COLO668 (cell line): Measurements from ENCODE around the gene DTX1.
A peak's percentile ranks its signal among the peaks of the same experiment; 100 is the strongest.

ENCODE experiments used
- DNase-seq: peaks from one replicate; lab custom pipeline; 2025; ENCODE audit not compliant: unreplicated experiment; lab: John Stamatoyannopoulos, UW

DTX1 gene

GRCh38 chr12:113055594-113056380 is 743 bp upstream of the DTX1 start:
- no peak for DNase-seq

- no peak for DNase-seq
Measured at GRCh38 chr12:113056381-113056630, 224 bp upstream of the DTX1 start.

GRCh38 chr12:113057565-113058485 is 1.3 kb downstream of the DTX1 start:
- DNase-seq, result no peak

GRCh38 chr12:113058553-113058952 is 2.0 kb downstream of the DTX1 start:
- no peak for DNase-seq

GRCh38 chr12:113059071-113059595 is 2.6 kb downstream of the DTX1 start:
- DNase-seq, result no peak

- no peak for DNase-seq
Measured at GRCh38 chr12:113060336-113060960, 3.9 kb downstream of the DTX1 start.

- no peak for DNase-seq
Measured at GRCh38 chr12:113061061-113061694, 4.6 kb downstream of the DTX1 start.

GRCh38 chr12:113062502-113063395 is 6.2 kb downstream of the DTX1 start:
- no peak for DNase-seq

GRCh38 chr12:113063396-113064350 is 7.1 kb downstream of the DTX1 start:
- no peak for DNase-seq

GRCh38 chr12:113064395-113065125 is 8.0 kb downstream of the DTX1 start:
- no peak for DNase-seq

GRCh38 chr12:113065126-113066007 is 8.8 kb downstream of the DTX1 start:
- peak; percentile 62 for DNase-seq

- peak; percentile 37 for DNase-seq
Measured at GRCh38 chr12:113066813-113067400, 10.4 kb downstream of the DTX1 start.

GRCh38 chr12:113067987-113068935 is 11.7 kb downstream of the DTX1 start:
- DNase-seq, result no peak

- DNase-seq, result no peak
Measured at GRCh38 chr12:113069149-113069548, 12.6 kb downstream of the DTX1 start.

- no peak for DNase-seq
Measured at GRCh38 chr12:113069751-113070116, 13.2 kb downstream of the DTX1 start.
